Keratinocyte (primary cell): ENCODE results near the gene AIG1. TPM values are rescaled to one million over a fixed set of nuclear protein-coding genes. Genes with fewer than 3 reads are reported as not detected.

Experiments used
- DNase-seq: peaks from one replicate; pipeline ENCODE4 v3.0.0-alpha.2; 2011; ENCODE audit warnings: low read depth, missing footprints, low spot score
- FAIRE-seq: peaks from 2 replicates; lab custom pipeline; 2011; peaks lifted over from hg19 to GRCh38; lab: Jason Lieb, UNC
- H2AFZ ChIP-seq: 2 replicates; pipeline ENCODE4 v1.6.0; 2012; ENCODE audit warnings: low read length, control low read depth, inconsistent platforms; ENCODE audit not compliant: control insufficient read depth
- H3K27ac ChIP-seq: 2 replicates; pipeline ENCODE4 v1.5.1; 2011; ENCODE audit warnings: low read length; ENCODE audit not compliant: control insufficient read depth, insufficient read depth
- H3K27me3 ChIP-seq: 3 replicates; pipeline ENCODE4 v1.6.0; 2011; ENCODE audit warnings: low read length; ENCODE audit not compliant: control insufficient read depth, insufficient read depth; ENCODE audit errors: extremely low read depth
- H3K36me3 ChIP-seq, 2 experiments: 2 replicates in 1 of 2; 3 replicates in 1 of 2; pipeline ENCODE4 v1.5.1; 2011; ENCODE audit warnings: low read length in 2 of 2, mild to moderate bottlenecking in 1 of 2; ENCODE audit not compliant: control insufficient read depth in 2 of 2, insufficient read depth in 2 of 2; ENCODE audit errors: extremely low read depth in 1 of 2
- H3K4me1 ChIP-seq: 3 replicates; pipeline ENCODE4 v1.5.1; 2011; ENCODE audit warnings: low read length; ENCODE audit not compliant: control insufficient read depth, insufficient read depth; ENCODE audit errors: extremely low read depth
- H3K4me2 ChIP-seq: 3 replicates; pipeline ENCODE4 v1.6.0; 2011; ENCODE audit warnings: low read depth, low read length; ENCODE audit not compliant: control insufficient read depth, insufficient read depth; ENCODE audit errors: extremely low read depth
- H3K4me3 ChIP-seq, 3 experiments: fragments of 200-600 bp in 1 of 3; sonication (generic) in 1 of 3; 2 replicates in 2 of 3; 3 replicates in 1 of 3; pipeline ENCODE4 v1.5.1; 2011 to 2016; ENCODE audit warnings: low read length in 3 of 3, mild to moderate bottlenecking in 3 of 3, control low read depth in 2 of 3, inconsistent platforms in 1 of 3, low read depth in 1 of 3, mixed read lengths in 1 of 3, mixed run types in 1 of 3, moderate library complexity in 1 of 3; ENCODE audit not compliant: control insufficient read depth in 2 of 3, insufficient read depth in 2 of 3; ENCODE audit errors: extremely low read depth in 1 of 3
- H3K79me2 ChIP-seq: 2 replicates; pipeline ENCODE4 v1.6.0; 2012; ENCODE audit warnings: low read length; ENCODE audit not compliant: control insufficient read depth, insufficient read depth
- H3K9ac ChIP-seq: 3 replicates; pipeline ENCODE4 v1.6.0; 2011; ENCODE audit warnings: low read length; ENCODE audit not compliant: control insufficient read depth, insufficient read depth; ENCODE audit errors: extremely low read depth
- H3K9me1 ChIP-seq: 3 replicates; pipeline ENCODE4 v1.6.0; 2011; ENCODE audit warnings: low read length; ENCODE audit not compliant: control insufficient read depth, insufficient read depth; ENCODE audit errors: extremely low read depth
- H3K9me3 ChIP-seq: 2 replicates; pipeline ENCODE4 v1.5.1; 2012; ENCODE audit warnings: low read depth, low read length; ENCODE audit not compliant: control insufficient read depth
- H4K20me1 ChIP-seq: 3 replicates; pipeline ENCODE4 v1.6.0; 2011; ENCODE audit warnings: low read length; ENCODE audit not compliant: control insufficient read depth, insufficient read depth; ENCODE audit errors: extremely low read depth
- EZH2 ChIP-seq: IDR thresholded peaks from one replicate; pipeline ENCODE4 v1.6.1; 2012; ENCODE audit warnings: inconsistent platforms, mild to moderate bottlenecking, low read length, moderate library complexity
- dilution Hi-C: fragments of 300-500 bp; cut with MboI; formaldehyde crosslinking; loops from one replicate; pipeline ENCODE4 v1.7.0; 2020; ENCODE audit warnings: low sequenced_read_pairs; ENCODE audit not compliant: extremely low pct_ligation_motif_present
- polyA plus RNA-seq, 5 experiments: library from polyadenylated mRNA; depleted of rRNA in 3 of 5; stranded (reverse) in 3 of 5; stranded (forward) in 1 of 5; unstranded in 1 of 5; fragments of >200 nt; gene quantifications; 1 replicate in 1 of 5; 2 replicates in 3 of 5; 3 replicates in 1 of 5; pipeline versions ENCODE4 v1.2.1 to v1.2.3, GENCODE V29; 2011 to 2012; ENCODE audit warnings: missing spikeins in 2 of 5, low read depth in 1 of 5, low replicate concordance in 1 of 5
- TF ChIP-seq, protein P1 (sequence below), 3 experiments: IDR thresholded peaks in 1 of 3; conservative IDR thresholded peaks in 1 of 3; optimal IDR thresholded peaks in 1 of 3; 2 replicates in 2 of 3; 3 replicates in 1 of 3; pipeline versions ENCODE3 to v1.5.1; 2011; ENCODE audit warnings: low read length in 3 of 3, mild to moderate bottlenecking in 3 of 3, moderate library complexity in 2 of 3, control low read depth in 1 of 3, inconsistent platforms in 1 of 3; ENCODE audit not compliant: insufficient read depth in 2 of 3; ENCODE audit errors: extremely low read depth in 1 of 3

The AIG1 gene
- polyA plus RNA-seq, 1 donor (not counting 4 experiments of a cell fraction or from before 2014, with no cell fraction given), result 77.1 TPM

DNA sequence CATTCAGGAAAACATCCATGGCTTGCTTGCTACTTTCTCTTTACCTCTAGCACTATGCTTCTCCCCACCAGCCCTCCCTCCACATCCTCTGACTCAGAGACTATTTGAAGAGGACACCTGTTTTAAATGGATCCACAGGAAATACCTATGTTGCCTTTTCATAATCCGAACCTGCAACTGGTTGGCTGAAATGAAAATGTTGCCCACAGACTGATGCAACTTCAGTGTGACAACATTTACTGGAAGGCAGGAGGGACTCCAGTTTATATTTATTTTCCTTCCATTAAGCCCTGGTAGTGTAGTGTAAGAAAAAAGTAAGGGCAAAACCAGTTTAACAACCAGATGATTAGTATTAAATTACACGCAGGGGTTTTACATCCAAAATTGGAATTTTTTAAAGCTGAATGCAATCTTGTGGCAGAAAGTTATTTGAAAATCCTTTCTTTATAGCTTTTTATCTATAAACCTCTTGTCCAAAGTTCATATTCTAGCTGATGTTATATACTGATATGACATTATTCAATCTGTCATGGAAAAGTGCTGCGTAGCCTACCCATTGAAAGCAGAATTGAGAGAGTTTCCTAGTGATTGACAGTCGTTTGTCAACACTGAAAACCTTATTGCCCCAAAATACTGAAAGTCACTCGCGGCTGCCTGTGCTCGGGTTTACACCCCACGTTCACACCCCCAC, 881 bp upstream of the AIG1 start:
- no peaks in the 10 kb centered on the region for H4K20me1 ChIP-seq
- peaks cover 6% of the 10 kb centered on the region for H3K79me2 ChIP-seq
- H3K4me3 ChIP-seq, result peak overlapping the region; percentile 64 to 79 (median 68)
- DNase-seq, result peak; percentile 93
- H2AFZ ChIP-seq, result peak overlapping the region; percentile 71
- H3K27me3 ChIP-seq, result no peaks in the 10 kb centered on the region
- H3K4me2 ChIP-seq, result peak overlapping the region; percentile 81
- peaks cover 0 to 1% of the 10 kb centered on the region in 2 experiments for H3K36me3 ChIP-seq
- TF ChIP-seq, protein P1, sequence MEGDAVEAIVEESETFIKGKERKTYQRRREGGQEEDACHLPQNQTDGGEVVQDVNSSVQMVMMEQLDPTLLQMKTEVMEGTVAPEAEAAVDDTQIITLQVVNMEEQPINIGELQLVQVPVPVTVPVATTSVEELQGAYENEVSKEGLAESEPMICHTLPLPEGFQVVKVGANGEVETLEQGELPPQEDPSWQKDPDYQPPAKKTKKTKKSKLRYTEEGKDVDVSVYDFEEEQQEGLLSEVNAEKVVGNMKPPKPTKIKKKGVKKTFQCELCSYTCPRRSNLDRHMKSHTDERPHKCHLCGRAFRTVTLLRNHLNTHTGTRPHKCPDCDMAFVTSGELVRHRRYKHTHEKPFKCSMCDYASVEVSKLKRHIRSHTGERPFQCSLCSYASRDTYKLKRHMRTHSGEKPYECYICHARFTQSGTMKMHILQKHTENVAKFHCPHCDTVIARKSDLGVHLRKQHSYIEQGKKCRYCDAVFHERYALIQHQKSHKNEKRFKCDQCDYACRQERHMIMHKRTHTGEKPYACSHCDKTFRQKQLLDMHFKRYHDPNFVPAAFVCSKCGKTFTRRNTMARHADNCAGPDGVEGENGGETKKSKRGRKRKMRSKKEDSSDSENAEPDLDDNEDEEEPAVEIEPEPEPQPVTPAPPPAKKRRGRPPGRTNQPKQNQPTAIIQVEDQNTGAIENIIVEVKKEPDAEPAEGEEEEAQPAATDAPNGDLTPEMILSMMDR (optimal IDR thresholded peaks at IDR 0.05 in 1 of 3, IDR thresholded peaks at IDR 0.05 in 1 of 3, conservative IDR thresholded peaks at IDR 0.05 in 1 of 3; ENCODE audit: extremely low read depth in 1 of 3, insufficient read depth in 2 of 3, low read length in 3 of 3), result no peak
- no peak for TF ChIP-seq EZH2
- peak; percentile 96 for FAIRE-seq
- no peaks in the 10 kb centered on the region for H3K9me1 ChIP-seq
- dilution Hi-C loops, result no loop called here
- peak overlapping the region; percentile 91 for H3K9ac ChIP-seq
- peaks cover 39% of the 10 kb centered on the region for H3K4me1 ChIP-seq
- peak overlapping the region; percentile 91 for H3K27ac ChIP-seq
- H3K9me3 ChIP-seq, result no peaks in the 10 kb centered on the region

DNA sequence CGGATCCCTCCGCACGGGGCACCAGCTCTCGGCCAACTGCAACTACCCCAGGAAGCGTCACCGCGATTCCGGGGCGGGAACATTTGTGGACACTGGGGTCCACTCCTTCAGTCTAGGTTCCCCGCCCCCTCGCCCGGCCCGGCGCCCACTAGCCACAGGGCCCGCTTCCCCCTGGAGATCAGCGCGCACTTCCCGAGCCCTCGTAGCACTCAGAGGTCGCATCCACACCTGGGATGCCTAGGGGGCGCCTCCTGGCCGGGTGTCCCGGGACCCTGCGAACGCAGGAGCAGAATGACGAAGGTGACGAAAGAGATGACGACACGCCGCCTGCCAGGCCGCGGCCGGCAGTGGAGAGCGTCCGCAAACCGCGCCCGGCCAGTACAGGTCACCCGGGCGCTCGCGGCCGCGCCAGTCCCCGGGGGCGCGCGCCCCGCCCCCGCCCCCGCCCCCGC, 309 bp upstream of the AIG1 start:
- Histone ChIP-seq H3K9me3 (no peaks in the 10 kb centered on the region), H3K9me1 (no peaks in the 10 kb centered on the region), H2AFZ (peak overlapping the region; percentile 71), H3K4me2 (peak overlapping the region; percentile 81), H3K9ac (peak overlapping the region; percentile 91), H3K79me2 (peaks cover 6% of the 10 kb centered on the region), H3K27me3 (no peaks in the 10 kb centered on the region), H3K4me3 (peak overlapping the region; percentile 64 to 79 (median 68)), H3K36me3 (peaks cover 0 to 1% of the 10 kb centered on the region in 2 experiments), H3K27ac (peak overlapping the region; percentile 91), H4K20me1 (no peaks in the 10 kb centered on the region), H3K4me1 (peaks cover 40% of the 10 kb centered on the region)
- DNase-seq (no peak), FAIRE-seq (no peak)
- TF ChIP-seq EZH2, result no peak
- TF ChIP-seq, protein P1 (optimal IDR thresholded peaks at IDR 0.05 in 1 of 3, IDR thresholded peaks at IDR 0.05 in 1 of 3, conservative IDR thresholded peaks at IDR 0.05 in 1 of 3; ENCODE audit: extremely low read depth in 1 of 3, insufficient read depth in 2 of 3, low read length in 3 of 3), result no peak
- dilution Hi-C loops, result no loop called here
